VCaP (cell line): ENCODE measurements around the gene FMN2.
A peak's percentile ranks its signal among the peaks of the same experiment; 100 is the strongest.

Experiments
- H3K27ac ChIP-seq: fragments of 450-650 bp; 2 replicates; pipeline ENCODE4 v1.5.1; 2017
- CTCF ChIP-seq: fragments of 450-650 bp; conservative IDR thresholded peaks from 2 replicates; pipeline ENCODE4 v1.5.1; 2017; ENCODE audit warnings: mild to moderate bottlenecking, moderate library complexity

Gene FMN2

GRCh38 chr1:240152611-240153297 lies 61.1 kb downstream of the FMN2 start:
- H3K27ac ChIP-seq = no peak overlapping the region
- TF ChIP-seq CTCF = no peak

GRCh38 chr1:240155605-240156004 lies 63.9 kb downstream of the FMN2 start:
- no peak for TF ChIP-seq CTCF
- H3K27ac ChIP-seq = no peak overlapping the region

GRCh38 chr1:240164742-240165141 lies 73.1 kb downstream of the FMN2 start:
- no peak for TF ChIP-seq CTCF
- no peak overlapping the region for H3K27ac ChIP-seq

- peak; percentile 67 for TF ChIP-seq CTCF
- H3K27ac ChIP-seq = no peak overlapping the region
These were observed 77.5 kb downstream of the FMN2 start for GRCh38 chr1:240169188-240169587.

GRCh38 chr1:240170266-240170665 lies 78.6 kb downstream of the FMN2 start:
- H3K27ac ChIP-seq = no peak overlapping the region
- no peak for TF ChIP-seq CTCF

GRCh38 chr1:240170806-240171205 lies 79.1 kb downstream of the FMN2 start:
- TF ChIP-seq CTCF = no peak
- H3K27ac ChIP-seq = no peak overlapping the region

DNA sequence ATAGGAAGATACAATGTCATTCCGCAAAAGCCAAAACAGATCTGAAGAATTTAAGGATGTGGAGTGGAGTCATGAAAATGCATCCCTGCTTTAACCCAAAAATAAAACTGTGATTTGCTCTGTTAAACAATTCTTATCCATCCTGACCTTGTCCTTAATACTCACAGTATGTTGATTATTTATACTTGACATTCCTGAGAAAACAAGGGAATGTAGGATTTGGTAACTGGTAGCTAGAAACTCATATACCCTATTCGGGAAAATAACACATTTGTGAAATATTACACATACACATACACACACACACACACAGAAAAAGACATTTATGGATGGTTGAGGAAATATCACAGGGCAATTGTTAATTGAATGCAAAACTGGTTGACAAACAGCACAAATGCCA lies 80.2 kb downstream of the FMN2 start:
- TF ChIP-seq CTCF = no peak
- H3K27ac ChIP-seq = no peak overlapping the region
